A172 (cell line): ENCODE results near the gene RNU6-9. TPM values are rescaled to one million over a fixed set of nuclear protein-coding genes. Genes with fewer than 3 reads are reported as not detected.

Experiments used
- DNase-seq: peaks from one replicate; pipeline ENCODE4 v3.0.0-alpha.2; 2015; ENCODE audit warnings: low spot score
- total RNA-seq: library from RNA; depleted of rRNA; stranded (reverse); fragments of >200 nt; shearing (Covaris generic); gene quantifications from 2 replicates; pipeline ENCODE4 v1.2.3, GENCODE V29; 2014

RNU6-9 gene
- total RNA-seq, 1 experiment from 2014 or later: not detected

- DNase-seq: no peak
Measured at GRCh38 chr19:898663-899062, 5.4 kb downstream of the RNU6-9 start.

GRCh38 chr19:899336-900042, 6.2 kb downstream of the RNU6-9 start:
- DNase-seq: no peak

- DNase-seq: no peak
Measured at GRCh38 chr19:900043-900301, 6.7 kb downstream of the RNU6-9 start.

- peak; percentile 40 for DNase-seq
Measured at GRCh38 chr19:900302-901111, 7.2 kb downstream of the RNU6-9 start.

GRCh38 chr19:901216-902092, 8.2 kb downstream of the RNU6-9 start:
- no peak for DNase-seq

- DNase-seq: no peak
Measured at GRCh38 chr19:902093-902370, 8.7 kb downstream of the RNU6-9 start.

- no peak for DNase-seq
Measured at GRCh38 chr19:902446-903226, 9.4 kb downstream of the RNU6-9 start.

GRCh38 chr19:903266-903797, 10.0 kb downstream of the RNU6-9 start:
- peak; percentile 74 for DNase-seq

GRCh38 chr19:904545-904944, 11.3 kb downstream of the RNU6-9 start:
- no peak for DNase-seq

GRCh38 chr19:906480-906879, 13.2 kb downstream of the RNU6-9 start:
- DNase-seq: no peak

- no peak for DNase-seq
Measured at GRCh38 chr19:907183-907853, 14.0 kb downstream of the RNU6-9 start.

- no peak for DNase-seq
Measured at GRCh38 chr19:911197-912033, 18.1 kb downstream of the RNU6-9 start.

- no peak for DNase-seq
Measured at GRCh38 chr19:912181-913079, 19.1 kb downstream of the RNU6-9 start.

- no peak for DNase-seq
Measured at GRCh38 chr19:913080-913748, 19.9 kb downstream of the RNU6-9 start, which contains the start of gene R3HDM4. R3HDM4 (minus strand) TSS chr19:913219; CDS start chr19:913157, 62 bp downstream.

GRCh38 chr19:916645-917322, 23.5 kb downstream of the RNU6-9 start:
- no peak for DNase-seq

GRCh38 chr19:917323-918151, 24.3 kb downstream of the RNU6-9 start, which contains the start of gene KISS1R:
KISS1R (plus strand) TSS chr19:917333; CDS start chr19:917503, 170 bp downstream.
- DNase-seq: no peak

- no peak for DNase-seq
Measured at GRCh38 chr19:918152-918437, 24.8 kb downstream of the RNU6-9 start.
